Heart left ventricle (tissue), 16 donors: ENCODE measurements around the gene TTLL5. TPM values are rescaled to one million over a fixed set of nuclear protein-coding genes. Genes with fewer than 3 reads are reported as not detected.
A peak's percentile ranks its signal among the peaks of the same experiment; 100 is the strongest.
"Not testable (repeated sequence)": the region's sequence is repeated elsewhere in the genome, so short reads cannot be mapped to it uniquely, and the experiment has no call there.

Experiments
- ATAC-seq, 4 donors: fragments of 200-7000 bp; cut with Tn5 transposase; one replicate each; pipeline ENCODE4 v1.9.1; 2020 to 2022; ENCODE audit warnings: moderate library complexity in 4 of 4, mild to moderate bottlenecking in 3 of 4, moderate number of reproducible peaks in 1 of 4
- DNase-seq, 5 donors: peaks; one replicate each; pipeline ENCODE4 v3.0.0-alpha.2; 2020
- H3K27ac ChIP-seq, 12 donors: fragments of 200-600 bp; sonication (generic) in 4 of 12; one replicate each; pipeline versions ENCODE4 v1.5.0 to v1.8.0; 2016 to 2022; ENCODE audit warnings: mild to moderate bottlenecking in 2 of 12
- H3K27me3 ChIP-seq, 9 donors: fragments of 200-600 bp; sonication (generic) in 2 of 9; one replicate each; pipeline versions ENCODE4 v1.5.1 to v1.8.0; 2016 to 2022; ENCODE audit warnings: mild to moderate bottlenecking in 3 of 9
- H3K36me3 ChIP-seq, 9 donors: fragments of 200-600 bp; sonication (generic) in 2 of 9; one replicate each; pipeline versions ENCODE4 v1.5.0 to v1.8.0; 2018 to 2022; ENCODE audit warnings: mild to moderate bottlenecking in 2 of 9
- H3K4me1 ChIP-seq, 12 donors: fragments of 200-600 bp; sonication (generic) in 4 of 12; one replicate each; pipeline versions ENCODE4 v1.5.0 to v1.8.0; 2016 to 2022; ENCODE audit warnings: mild to moderate bottlenecking in 3 of 12
- H3K4me3 ChIP-seq, 12 donors: fragments of 200-600 bp; sonication (generic) in 4 of 12; one replicate each; pipeline versions ENCODE4 v1.5.0 to v1.8.0; 2017 to 2022; ENCODE audit warnings: mild to moderate bottlenecking in 9 of 12, moderate library complexity in 4 of 12
- H3K9me3 ChIP-seq, 12 donors: fragments of 200-600 bp; sonication (generic) in 4 of 12; one replicate each; pipeline versions ENCODE4 v1.5.0 to v1.8.0; 2016 to 2022; ENCODE audit warnings: mild to moderate bottlenecking in 1 of 12
- CTCF ChIP-seq, 12 donors: fragments of 200-600 bp; sonication (generic) in 4 of 12; IDR thresholded peaks; one replicate each; pipeline versions ENCODE4 v1.5.0 to v1.8.0; 2018 to 2022; ENCODE audit warnings: antibody characterized with exemption in 12 of 12, mild to moderate bottlenecking in 5 of 12
- POLR2A ChIP-seq, 2 donors: fragments of 450-650 bp; IDR thresholded peaks; one replicate each; pipeline ENCODE4 v1.6.1; 2017; ENCODE audit warnings: antibody characterized with exemption in 2 of 2, mild to moderate bottlenecking in 2 of 2, moderate library complexity in 2 of 2
- WGBS, 4 donors: extraction: QIAGEN DNeasy Blood & Tissue Kit in 2 of 4; methylation state at CpG; one replicate each; pipeline versions ENCODE4 v1.1.5 to v1.1.7; 2013 to 2018; 5-methylcytosine and 5-hydroxymethylcytosine counted together
- intact Hi-C, 10 donors: fragments of 100-400 bp; cut with DNase I; formaldehyde crosslinking; loops; one replicate each; pipeline versions ENCODE4 v1.11.1 to v1.14.2; 2022
- polyA plus RNA-seq, 2 donors: library from polyadenylated mRNA; stranded (reverse); fragments of 200-250 nt; gene quantifications; one replicate each; pipeline ENCODE4 v1.2.3, GENCODE V29; 2013
- total RNA-seq, 9 donors: library from RNA; depleted of rRNA in 2 of 9; stranded (reverse); fragments of >200 nt in 2 of 9; fragmentation: NEBNext Ultra II Directional in 3 of 9; extraction: Animal tissue kit (Norgen Biotek cat#: 25700) in 3 of 9; gene quantifications; one replicate each; pipeline versions ENCODE4 v1.1.0 to v1.2.4, GENCODE V29; 2016 to 2023
- donor health status: ischemic (EF 13 %, LVEDD 7.1; RV severe dilation, severe dysfunction).
- donor health status: healthy with polysubstance abuse.
- donor health status: DM: no; HTN: yes; CAD: no.
- donor health status: DM: no; HTN: no; CAD: no.
- donor health status: ischemic (EF 25% LVEDD 6.9; RV normal size, moderate dysfunction).
- donor health status: ischemic (EF 25% LVEDD 5.7; RV mildly dilated, moderate dysfunction).
- donor health status: healthy.
- donor health status: DM: yes; HTN: yes; CAD: no.
- donor health status: ischemic (EF 35%, LVEDD 5.7; RV mildly dilated, moderate dysfunction).
- donor health status: nonischemic (EF 11% LVEDD 7.7; RV severe dilation, severe dysfunction).
- donor health status: DM: yes; HTN: yes; CAD: no.
- donor health status: PGD.
- donor health status: ischemic (EF 29% LVEDD 5.4; RV normal size, mild dysfunction).
- donor health status: nonischemic (EF 23%, LVEDD 6.1; RV moderate dilation, normal function).

TTLL5 gene
- total and polyA plus RNA-seq, 11 donors = 6.2 to 24.6 (median 15.8) TPM

GRCh38 chr14:75675265-75675960, 14.4 kb downstream of the TTLL5 start:
- no peak for TF ChIP-seq POLR2A (IDR thresholded peaks at IDR 0.05)
- no peak for TF ChIP-seq CTCF (IDR thresholded peaks at IDR 0.05)

GRCh38 chr14:75685910-75686309, 24.9 kb downstream of the TTLL5 start:
- TF ChIP-seq CTCF (IDR thresholded peaks at IDR 0.05) (no peak), POLR2A (IDR thresholded peaks at IDR 0.05) (no peak)
- DNase-seq (no peak), ATAC-seq (no peak)
- WGBS, 4 donors = 88 to 95% (median 90%) methylated on average over 2 of the region's 2 CpGs
- no peaks in the 10 kb centered on the region for H3K9me3 ChIP-seq
- no peaks in the 10 kb centered on the region for H3K27me3 ChIP-seq
- intact Hi-C loops = no loop called here
- peaks cover 0 to 54% (median 40%) of the 10 kb centered on the region in 9 donors for H3K36me3 ChIP-seq
- peaks cover 0 to 3% (median 0%) of the 10 kb centered on the region in 12 donors for H3K4me1 ChIP-seq
- no peak overlapping the region for H3K4me3 ChIP-seq
- H3K27ac ChIP-seq = no peak overlapping the region

More at GRCh38 chr14:75675265-75675960, 14.4 kb downstream of the TTLL5 start:
- no peak for ATAC-seq
- Histone ChIP-seq H3K9me3 (peaks cover 0 to 15% (median 0%) of the 10 kb centered on the region in 12 donors), H3K4me1 (no peaks in the 10 kb centered on the region), H3K27ac (no peak overlapping the region), H3K27me3 (no peaks in the 10 kb centered on the region), H3K4me3 (no peak overlapping the region), H3K36me3 (peaks cover 0 to 27% (median 9%) of the 10 kb centered on the region in 9 donors)
- no peak for DNase-seq
- 62 to 74% (median 68%) methylated on average over 2 of the region's 2 CpGs for WGBS, 4 donors
- intact Hi-C loops = no loop called here

GRCh38 chr14:75689012-75689411, 28.0 kb downstream of the TTLL5 start:
- DNase-seq = peak in 4 of 5 donors; percentile 18 to 45 (median 36)
- no peaks in the 10 kb centered on the region for H3K9me3 ChIP-seq
- intact Hi-C loops = no loop called here
- H3K27ac ChIP-seq = no peak overlapping the region
- H3K36me3 ChIP-seq = peaks cover 0 to 49% (median 35%) of the 10 kb centered on the region in 9 donors
- 67 to 76% (median 71%) methylated on average over 2 of the region's 2 CpGs for WGBS, 4 donors
- peak in 3 of 4 donors; percentile 60 to 78 (median 61) for ATAC-seq
- TF ChIP-seq POLR2A (IDR thresholded peaks at IDR 0.05) (no peak), CTCF (IDR thresholded peaks at IDR 0.05) (no peak)
- H3K4me3 ChIP-seq = no peak overlapping the region
- H3K4me1 ChIP-seq = peaks cover 0 to 3% (median 0%) of the 10 kb centered on the region in 12 donors
- no peaks in the 10 kb centered on the region for H3K27me3 ChIP-seq

GRCh38 chr14:75690010-75690409, 29.0 kb downstream of the TTLL5 start:
- WGBS, 4 donors = 91 to 98% (median 93%) methylated on average over 7 of the region's 7 CpGs
- H3K36me3 ChIP-seq = peaks cover 0 to 49% (median 32%) of the 10 kb centered on the region in 9 donors
- no peak for ATAC-seq

GRCh38 chr14:75695025-75695424, 34.0 kb downstream of the TTLL5 start:
- intact Hi-C loops, DNase-seq, H3K9me3 ChIP-seq, H3K27me3 ChIP-seq, ATAC-seq, H3K4me1 ChIP-seq, H3K4me3 ChIP-seq, H3K27ac ChIP-seq: not testable (repeated sequence)
- WGBS, 4 donors = 89 to 96% (median 93%) methylated on average over 6 of the region's 6 CpGs
- peaks cover 0 to 70% (median 48%) of the 10 kb centered on the region in 9 donors for H3K36me3 ChIP-seq

More at GRCh38 chr14:75690010-75690409, 29.0 kb downstream of the TTLL5 start:
- intact Hi-C loops = no loop called here
- Histone ChIP-seq H3K4me3 (no peak overlapping the region), H3K27ac (no peak overlapping the region), H3K27me3 (no peaks in the 10 kb centered on the region), H3K4me1 (peaks cover 0 to 3% (median 0%) of the 10 kb centered on the region in 12 donors), H3K9me3 (peaks cover 0 to 4% (median 0%) of the 10 kb centered on the region in 12 donors)
- no peak for TF ChIP-seq CTCF (IDR thresholded peaks at IDR 0.05)
- no peak for TF ChIP-seq POLR2A (IDR thresholded peaks at IDR 0.05)
- no peak for DNase-seq
